Measurements from ENCODE around the gene PLK3. TPM values are rescaled to one million over a fixed set of nuclear protein-coding genes. Genes with fewer than 3 reads are reported as not detected.
"Not testable (repeated sequence)": the region's sequence is repeated elsewhere in the genome, so short reads cannot be mapped to it uniquely, and the experiment has no call there.

Gene PLK3
- total RNA-seq, 1 donor from 2014 or later: 10.8 TPM

DNA sequence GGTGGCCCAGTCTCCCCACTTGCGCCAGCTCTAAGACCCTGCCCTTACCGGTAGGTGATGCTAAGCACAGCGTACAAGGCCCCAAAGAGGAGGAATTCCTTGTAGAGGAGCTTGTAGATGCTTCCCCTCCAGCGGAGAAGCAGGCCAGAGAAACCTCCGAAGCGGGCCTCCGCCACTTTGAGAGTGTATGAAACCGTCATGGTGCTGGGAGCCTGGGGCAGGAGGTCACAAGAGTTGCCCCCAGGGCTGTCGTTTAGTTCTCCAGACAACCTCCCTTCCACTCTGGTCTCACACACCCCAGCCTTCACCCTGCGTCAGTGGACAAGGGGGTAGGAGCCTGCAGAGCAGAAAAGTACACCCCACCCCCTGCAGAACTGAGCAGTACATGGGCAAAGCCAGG, 12.7 kb upstream of the PLK3 start:
- DNase-seq: no peak

DNA sequence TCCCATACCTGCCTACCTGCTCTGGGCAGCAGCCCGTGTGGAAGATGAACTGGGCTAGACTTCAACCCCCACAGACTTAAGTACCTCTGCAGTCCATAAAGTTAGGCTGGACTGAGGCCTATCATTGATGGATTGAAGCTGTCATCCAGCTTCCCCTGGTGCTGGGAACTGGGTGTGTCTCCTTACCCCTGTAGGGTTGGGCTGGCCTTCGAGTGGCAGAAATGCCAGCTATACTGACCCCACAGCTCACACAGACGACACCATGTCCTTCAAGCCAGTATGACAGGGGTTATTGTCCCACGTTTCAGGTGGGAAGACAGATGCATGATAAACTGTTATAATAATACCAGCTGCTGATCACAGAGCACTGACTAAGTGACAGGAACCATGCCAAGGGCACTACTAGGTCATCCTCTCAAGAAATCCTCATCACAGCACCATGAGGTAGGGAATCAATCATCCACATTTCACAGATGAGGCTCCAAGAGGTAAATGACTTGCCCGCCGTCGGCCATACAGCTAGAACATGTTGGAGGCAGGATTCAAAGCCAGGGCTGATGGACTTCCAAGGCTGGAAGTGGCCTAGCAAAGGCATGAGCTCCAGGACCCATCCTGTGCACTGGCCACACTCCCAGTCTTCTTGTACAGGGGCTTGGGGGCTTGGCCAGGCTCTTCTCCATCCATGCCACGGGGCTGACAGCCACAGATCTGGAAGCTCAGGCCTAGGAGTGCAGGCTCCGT, 11.9 kb upstream of the PLK3 start, which contains the start of gene BEST4:
TSS of gene BEST4 (minus strand) at position 51 of the 741 bp plus-strand sequence. CDS start 465 bp downstream, outside the sequence.
- no peak for DNase-seq

DNA sequence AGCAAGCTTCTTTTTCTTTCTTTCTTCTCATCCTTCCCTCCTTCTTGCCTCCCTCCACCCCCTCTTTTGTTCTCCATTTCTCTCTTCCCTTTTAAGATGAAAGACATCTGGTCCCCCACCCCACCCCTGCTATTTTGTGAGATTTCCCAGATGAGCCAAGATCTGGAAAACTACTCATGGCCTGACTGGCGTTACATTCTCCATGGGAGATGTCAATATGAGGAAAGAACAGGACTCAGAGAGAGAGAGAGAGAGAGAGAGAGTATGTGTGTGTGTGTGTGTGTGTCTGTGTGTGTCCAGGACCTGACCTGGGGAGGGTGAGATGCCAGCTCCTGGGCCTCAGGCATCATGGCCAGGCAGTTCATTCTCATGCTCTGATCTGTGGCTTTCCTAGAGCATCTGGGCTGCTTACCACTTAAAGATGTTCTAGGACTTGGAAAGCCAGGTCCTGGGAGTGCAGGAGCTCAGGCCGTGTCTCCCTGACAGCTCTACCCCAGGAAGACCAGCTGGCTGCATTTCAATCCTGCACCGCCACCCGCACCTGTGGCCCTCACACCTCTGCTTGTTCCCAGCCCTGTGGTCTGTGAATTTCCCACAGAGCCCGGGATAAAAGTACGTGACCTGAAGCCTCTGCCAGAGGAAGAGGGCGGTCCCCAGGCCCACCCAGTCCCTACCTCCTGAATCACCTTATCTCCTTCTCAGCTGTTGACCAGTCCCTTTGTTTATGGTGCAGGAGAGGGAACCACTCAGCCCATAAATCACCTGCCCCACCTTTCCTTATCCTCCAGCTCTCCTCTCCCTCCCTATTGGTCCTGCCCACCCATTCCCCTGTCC, 9.0 kb upstream of the PLK3 start:
- peak; percentile 55 for DNase-seq

DNA sequence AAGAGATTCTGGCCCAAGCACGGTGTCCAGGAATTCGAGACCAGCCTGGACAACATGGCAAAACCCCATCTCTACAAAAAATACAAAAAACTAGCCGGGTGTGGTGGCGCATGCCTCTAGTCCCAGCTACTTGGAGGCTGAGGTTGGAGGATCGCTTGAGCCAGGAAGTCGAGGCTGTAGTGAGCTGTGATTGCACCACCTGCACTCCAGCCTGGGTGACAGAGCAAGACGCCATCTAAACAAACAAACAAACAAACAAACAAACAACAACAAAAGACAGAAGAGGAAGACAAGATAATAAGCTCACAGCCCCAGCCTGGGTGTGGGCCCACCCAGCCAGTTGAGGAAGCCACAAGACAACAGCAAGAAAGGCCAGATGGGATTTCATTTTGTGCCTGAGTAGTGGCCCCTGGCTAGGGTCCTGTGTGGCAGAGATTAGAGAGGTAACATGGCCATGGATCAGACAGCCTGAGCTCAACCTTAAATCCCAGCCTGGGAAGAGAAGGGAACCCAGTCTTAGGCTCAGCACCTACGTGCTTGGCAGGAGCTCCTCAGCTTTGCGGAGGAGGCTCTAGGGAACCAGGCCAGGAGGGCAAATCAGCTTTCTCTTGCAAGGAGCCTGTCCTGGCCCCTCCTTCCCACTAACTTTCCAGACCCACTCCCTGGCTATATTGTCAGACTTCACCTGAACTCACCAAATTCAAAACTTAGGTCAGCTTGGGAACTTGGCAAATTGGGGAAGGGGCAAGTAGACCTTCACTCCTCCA, 7.3 kb upstream of the PLK3 start:
- no peak for DNase-seq

DNA sequence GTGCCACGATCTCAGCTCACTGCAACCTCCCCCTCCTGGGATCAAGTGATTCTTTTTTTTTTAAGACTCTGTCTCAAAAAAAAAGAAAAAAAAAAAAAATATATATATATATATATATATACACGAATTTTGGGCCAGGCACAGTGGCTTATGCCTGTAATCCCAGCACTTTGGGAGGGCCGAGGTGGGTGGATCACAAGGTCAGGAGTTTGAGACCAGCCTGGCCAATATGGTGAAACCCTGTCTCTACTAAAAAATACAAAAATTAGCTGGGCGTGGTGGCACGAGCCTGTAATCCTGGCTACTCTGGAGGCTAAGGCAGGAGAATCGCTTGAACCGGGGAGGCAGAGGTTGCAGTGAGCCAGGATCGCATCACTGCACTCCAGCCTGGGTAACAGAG, 2.3 kb upstream of the PLK3 start:
- not testable (repeated sequence) for DNase-seq

DNA sequence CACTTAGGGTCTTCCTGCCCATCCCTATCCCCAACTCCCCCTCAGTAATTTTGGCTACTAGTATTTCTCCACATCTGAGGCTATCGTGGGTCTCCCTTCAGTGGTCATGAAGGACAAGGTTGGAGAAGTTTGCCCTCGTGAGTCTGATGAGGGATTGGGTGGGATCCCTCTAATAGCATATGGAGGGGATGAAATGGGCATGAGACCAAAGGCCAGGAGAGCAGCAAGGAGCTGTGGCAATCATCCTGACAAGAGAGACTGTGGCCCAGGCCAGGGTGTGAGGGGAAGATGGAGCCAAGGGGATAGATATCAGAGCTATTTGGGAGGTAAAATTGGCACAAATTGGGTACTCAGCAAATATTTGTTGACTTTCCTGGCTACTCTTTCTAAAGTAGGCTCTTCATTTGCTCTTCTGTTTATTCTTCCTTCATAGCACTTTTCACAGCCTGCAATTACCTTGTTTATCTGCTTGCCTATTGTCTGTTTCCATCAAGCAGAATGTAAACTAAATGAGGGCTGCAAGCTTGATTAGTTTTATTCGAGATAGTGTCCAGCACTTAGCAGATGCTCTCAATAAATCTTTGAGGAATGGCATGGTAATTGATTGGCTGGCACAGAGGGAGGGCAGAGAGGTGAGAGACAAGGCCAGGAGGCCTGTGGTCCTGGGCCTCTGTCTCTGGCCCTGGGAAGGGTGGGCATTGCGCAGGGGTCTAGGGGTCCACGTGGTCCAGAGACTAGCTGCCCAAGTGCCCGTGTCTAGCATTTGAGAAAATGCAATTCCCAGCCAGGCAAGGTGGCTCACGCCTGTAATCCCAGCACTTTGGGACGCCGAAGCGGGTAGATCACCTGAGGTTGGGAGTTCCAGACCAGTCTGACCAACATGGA, 1.5 kb upstream of the PLK3 start:
- DNase-seq: no peak

DNA sequence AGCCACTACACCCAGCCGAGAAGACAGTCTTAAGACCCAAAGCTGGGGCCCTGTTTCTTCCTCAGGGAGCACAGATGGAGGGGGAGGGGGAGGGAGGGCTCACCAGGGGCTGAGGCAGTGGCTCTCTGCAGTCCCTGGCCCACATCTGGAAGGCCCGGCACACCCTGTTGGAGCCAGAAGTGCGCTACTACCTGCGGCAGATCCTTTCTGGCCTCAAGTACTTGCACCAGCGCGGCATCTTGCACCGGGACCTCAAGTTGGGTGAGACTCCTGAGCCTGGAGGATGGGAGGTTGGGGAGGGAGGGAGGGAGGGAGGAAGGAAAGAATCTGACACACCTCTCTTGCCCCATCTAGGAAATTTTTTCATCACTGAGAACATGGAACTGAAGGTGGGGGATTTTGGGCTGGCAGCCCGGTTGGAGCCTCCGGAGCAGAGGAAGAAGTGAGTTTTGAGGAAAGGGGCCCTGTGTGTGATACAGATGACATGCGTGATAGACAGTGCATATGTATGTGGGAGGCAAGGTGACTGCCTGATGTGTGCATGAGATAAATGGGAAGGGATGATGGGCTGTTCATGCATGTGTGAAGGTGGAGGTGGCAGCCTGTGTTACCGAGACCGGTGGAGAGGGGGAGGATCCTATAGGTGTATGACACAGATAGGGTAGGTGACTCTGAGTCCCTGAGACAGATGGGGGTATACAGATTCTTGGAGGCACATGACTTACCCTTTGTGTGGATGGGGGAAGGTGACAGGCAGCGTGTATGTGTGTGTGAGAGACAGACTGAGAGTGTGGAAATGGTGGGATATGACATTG, 1.5 kb downstream of the PLK3 start:
- DNase-seq: no peak

DNA sequence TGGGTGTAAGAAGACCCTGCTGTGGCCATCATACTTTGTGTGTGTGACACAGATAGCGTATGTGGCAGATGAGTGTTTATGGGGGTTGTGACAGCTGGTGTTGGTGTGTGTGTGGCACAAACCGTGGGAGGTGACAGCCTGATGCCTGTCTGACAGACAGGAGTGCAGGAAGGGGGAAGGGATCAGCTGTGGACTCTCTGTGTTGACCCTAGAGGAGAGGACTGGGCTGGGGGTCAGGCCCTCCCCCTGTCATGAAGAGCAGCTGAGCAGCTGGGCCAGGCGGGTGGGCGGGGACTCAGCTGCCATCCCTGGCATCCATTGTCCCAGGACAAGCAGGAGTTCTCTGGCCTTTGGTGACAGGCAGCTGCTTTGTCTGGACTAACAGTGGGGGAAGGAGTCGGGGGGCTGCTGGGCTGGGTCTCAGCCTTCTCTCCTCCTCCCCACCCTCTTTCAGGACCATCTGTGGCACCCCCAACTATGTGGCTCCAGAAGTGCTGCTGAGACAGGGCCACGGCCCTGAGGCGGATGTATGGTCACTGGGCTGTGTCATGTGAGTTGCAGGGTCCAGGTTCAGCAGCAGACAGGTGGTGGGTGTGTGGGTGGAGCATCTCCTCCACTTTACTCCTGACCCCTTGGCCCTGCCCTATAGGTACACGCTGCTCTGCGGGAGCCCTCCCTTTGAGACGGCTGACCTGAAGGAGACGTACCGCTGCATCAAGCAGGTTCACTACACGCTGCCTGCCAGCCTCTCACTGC, 2.3 kb downstream of the PLK3 start:
- DNase-seq: peak; percentile 78

DNA sequence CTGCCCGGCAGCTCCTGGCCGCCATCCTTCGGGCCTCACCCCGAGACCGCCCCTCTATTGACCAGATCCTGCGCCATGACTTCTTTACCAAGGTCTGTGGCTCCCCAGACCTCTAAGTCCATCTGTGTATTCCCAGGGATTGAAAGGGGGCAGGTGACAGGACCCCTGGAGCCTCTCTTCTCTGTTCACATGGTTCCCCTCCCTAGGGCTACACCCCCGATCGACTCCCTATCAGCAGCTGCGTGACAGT, 2.8 kb downstream of the PLK3 start:
- no peak for DNase-seq

DNA sequence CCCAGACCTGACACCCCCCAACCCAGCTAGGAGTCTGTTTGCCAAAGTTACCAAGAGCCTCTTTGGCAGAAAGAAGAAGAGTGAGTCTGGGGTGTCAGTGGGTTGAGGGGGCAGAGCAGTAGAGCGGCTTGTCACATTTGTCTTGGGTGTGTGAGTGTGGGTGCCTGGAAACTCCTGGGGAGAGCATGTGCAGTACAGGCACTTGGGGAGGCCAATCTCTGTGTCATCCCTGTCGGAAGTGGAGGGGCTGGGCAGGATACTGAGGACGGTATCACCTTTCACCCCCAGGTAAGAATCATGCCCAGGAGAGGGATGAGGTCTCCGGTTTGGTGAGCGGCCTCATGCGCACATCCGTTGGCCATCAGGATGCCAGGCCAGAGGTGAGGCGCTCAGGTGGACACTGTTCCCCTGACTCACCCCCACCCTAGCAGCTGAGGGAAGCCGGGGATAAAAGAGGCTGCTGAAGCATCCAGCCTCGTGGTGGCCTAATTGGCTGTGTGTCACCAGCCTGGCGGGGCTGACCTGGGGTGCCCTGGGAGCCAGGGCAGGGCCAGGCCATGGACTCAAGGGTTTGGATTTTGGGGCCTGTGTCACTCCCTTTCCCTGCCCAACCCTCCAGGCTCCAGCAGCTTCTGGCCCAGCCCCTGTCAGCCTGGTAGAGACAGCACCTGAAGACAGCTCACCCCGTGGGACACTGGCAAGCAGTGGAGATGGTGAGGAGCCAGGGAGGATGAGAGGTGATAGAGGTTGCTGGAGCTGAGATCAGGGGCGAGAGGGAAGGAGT, 3.3 kb downstream of the PLK3 start:
- DNase-seq: no peak

DNA sequence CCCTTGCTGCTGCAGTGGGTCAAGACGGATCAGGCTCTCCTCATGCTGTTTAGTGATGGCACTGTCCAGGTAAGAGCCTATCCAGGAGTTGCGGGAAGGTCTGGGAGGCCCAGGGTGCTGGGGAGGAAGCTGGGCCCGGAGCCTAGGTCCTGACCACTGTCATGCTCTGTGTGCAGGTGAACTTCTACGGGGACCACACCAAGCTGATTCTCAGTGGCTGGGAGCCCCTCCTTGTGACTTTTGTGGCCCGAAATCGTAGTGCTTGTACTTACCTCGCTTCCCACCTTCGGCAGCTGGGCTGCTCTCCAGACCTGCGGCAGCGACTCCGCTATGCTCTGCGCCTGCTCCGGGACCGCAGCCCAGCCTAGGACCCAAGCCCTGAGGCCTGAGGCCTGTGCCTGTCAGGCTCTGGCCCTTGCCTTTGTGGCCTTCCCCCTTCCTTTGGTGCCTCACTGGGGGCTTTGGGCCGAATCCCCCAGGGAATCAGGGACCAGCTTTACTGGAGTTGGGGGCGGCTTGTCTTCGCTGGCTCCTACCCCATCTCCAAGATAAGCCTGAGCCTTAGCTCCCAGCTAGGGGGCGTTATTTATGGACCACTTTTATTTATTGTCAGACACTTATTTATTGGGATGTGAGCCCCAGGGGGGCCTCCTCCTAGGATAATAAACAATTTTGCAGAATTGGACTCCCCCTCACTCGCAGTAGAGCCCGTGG, 5.3 kb downstream of the PLK3 start:
- DNase-seq: no peak

DNA sequence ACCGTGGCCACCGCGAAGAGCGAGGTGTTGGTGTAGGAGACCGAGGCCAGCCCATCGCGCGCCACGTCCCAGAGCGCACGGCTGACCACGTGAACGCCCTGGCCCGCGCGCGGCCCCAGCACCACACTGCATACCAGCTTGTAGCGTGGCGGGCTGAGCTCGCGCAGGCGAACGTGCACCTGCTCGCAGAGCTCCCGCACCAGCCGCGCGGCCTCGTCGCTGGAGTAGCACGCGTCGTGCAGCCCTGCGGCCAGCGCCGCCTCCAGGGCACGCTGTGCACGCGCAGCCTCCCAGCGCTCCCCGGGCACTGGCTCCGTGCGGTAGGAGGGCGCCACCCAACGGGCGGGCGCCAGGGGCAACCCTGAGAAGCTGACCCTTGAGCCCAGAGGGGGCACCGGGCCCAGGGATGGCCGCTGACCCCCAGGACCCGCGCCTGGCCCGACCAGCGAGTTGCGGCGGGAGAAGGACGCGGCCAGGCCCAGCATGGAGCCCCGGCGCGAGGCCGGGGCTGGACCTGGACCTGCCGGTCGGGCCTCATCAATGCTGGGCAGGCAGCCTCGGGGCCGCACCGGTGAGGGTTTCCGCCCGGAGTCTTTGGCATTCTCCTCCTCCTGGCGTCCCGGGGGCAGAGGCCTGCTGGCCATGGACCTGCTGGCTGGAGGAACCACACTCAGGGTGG, 6.0 kb downstream of the PLK3 start:
- no peak for DNase-seq

DNA sequence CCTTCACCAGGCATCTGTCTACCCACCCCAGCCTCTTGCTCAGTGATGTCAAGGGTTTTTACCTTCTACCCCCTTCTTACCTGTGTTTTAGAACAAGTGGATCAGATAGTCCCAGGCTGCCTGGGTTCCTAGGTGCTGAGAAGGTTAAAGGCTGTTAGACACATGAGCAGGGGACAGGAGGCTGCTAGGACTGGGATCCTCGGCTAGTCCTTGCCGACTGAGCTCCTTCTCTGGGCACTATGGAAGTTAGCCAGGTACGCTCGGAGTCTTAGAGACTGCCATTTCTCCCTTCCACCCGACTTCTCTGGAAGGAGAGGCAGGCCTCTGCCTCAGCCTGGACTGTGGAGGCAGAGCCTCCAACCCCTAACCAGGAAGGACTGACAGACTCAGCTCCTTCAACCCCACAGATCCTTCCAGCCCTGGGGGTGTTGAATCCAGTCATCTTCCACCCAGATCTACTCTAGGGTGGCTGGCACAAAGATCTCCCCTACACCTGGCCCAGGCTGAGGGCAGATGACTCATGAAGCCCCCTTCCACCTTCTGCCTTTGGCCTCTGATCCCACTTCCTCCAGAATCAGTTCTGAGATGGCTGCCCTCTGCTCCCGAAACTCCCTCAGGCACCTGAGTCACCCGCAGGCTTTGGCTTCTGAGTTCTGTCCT, 6.7 kb downstream of the PLK3 start, which contains the start of gene DYNLT4:
TSS of gene DYNLT4 (minus strand) at position 648 of the 660 bp plus-strand sequence. CDS start 683 bp downstream, outside the sequence.
- DNase-seq: no peak

DNA sequence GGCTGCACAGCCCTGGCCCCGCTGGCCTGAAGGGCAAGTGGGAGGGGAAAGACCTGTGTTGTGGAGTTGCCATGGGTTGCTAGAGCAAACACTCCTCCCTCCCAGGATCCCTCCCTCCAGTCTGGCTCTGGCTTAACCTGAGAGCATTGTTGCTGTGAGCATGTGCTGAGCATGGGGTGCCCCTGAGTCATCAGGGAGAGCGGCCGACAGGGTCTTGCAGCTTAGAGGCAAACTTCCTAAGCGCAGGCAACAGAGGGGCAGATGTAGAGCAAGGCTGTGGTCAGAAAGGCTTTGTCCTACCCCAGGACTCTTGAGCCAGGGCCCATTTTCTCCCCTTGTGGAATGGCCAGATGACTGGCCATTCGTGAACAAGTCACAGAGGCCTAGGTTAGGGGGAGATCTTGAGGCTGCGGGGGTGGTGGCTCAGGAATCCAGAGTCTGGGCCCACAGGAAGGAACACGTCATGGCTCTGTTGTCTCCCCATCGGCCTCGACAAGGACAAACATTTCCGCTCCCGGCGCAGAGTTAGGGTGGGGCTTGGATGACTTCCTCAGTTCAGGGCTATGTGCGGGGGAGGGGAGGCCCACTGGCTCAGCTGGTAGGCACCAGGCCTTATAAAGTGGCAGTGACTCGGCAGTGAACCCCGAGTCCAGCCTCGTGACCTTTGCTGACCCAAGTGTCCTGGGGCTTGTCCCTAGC, 7.3 kb downstream of the PLK3 start:
- peak; percentile 94 for DNase-seq

DNA sequence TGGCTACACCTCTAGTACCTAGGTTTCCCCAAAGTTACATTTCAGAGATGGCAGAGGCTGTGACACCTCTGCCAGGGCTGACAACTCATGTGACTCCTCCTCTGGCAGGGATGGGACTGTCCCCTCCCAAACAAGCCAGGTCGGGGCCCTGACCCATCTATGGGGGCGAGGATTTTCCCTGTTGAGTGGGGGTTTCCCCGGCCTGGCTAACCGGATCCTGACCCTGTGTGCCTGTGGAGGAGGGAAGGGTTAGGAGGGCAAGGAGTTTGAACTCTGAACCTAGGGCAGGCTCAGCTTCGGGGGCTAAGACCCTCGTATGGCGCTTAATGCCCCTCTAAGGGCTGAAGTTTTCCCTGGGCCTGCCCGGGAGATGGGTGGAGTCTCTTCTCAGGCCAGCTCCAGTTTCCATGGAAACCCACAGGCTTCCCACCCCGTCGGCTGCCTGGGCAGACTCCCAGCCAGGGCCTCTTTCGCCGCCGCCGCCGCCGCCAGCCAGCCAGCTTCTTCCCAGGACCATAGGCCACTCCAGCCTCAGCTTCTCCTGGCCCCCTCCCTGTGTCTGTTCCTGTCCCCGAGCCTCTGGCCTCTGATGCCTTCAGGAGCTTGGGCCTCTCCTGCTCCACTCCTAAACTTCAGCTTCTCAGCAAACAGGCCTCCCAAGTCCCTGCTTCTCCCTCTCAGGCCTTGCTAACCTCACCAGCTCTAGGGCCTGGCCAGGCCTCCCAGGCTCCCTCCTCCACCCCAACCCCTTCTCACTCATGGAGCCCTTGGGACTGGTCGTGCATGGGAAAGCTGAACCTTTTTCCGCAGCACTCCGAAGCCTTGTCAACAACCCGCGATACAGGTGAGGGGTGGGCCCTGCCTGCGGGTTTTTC, 8.1 kb downstream of the PLK3 start, which contains the start of gene BTBD19:
TSS of gene BTBD19 (plus strand) at position 461 of the 875 bp plus-strand sequence. CDS start at position 759, 298 bp downstream.
- DNase-seq: peak; percentile 94

Data from tongue (tissue), 2 donors.